PFSK-1 (cell line): Measurements from ENCODE around the gene EHD2.

ENCODE experiments used
- POLR2AphosphoS5 ChIP-seq: IDR thresholded peaks from 2 replicates; pipeline ENCODE4 v1.6.1; 2012; ENCODE audit warnings: low read depth, mild to moderate bottlenecking, control low read depth, low read length, moderate library complexity
- TAF1 ChIP-seq: IDR thresholded peaks from 2 replicates; pipeline ENCODE4 v1.6.1; 2012; ENCODE audit warnings: low read length, control low read depth, borderline replicate concordance; ENCODE audit not compliant: insufficient read depth

- no peak for TF ChIP-seq POLR2AphosphoS5
- TF ChIP-seq TAF1, result no peak
Measured at GRCh38 chr19:47729799-47730520, 16.7 kb downstream of the EHD2 start.
